HCT116 (cell line): ENCODE data around the gene ERMARD. TPM values are rescaled to one million over a fixed set of nuclear protein-coding genes. Genes with fewer than 3 reads are reported as not detected.

ENCODE experiments used
- ATAC-seq: fragments of 200-7000 bp; cut with Tn5 transposase; 2 replicates; pipeline ENCODE4 v1.9.1; 2020; ENCODE audit warnings: mild to moderate bottlenecking, moderate library complexity
- BruUV-seq: library from RNA; stranded (reverse); fragments of 400-500 nt; replicated peaks from 2 replicates; lab custom pipeline; 2021; lab: Mats Ljungman, UMichigan
- CTCF ChIA-PET: fragments of 300-600 bp; sonication (Branson Sonifier 250); formaldehyde crosslinking; loops from one replicate; lab custom pipeline; 2021; ENCODE audit warnings: antibody characterized with exemption; lab: Charles Lee
- POLR2A ChIA-PET: fragments of 300-600, 350-600 bp; sonication (Branson Sonifier 250); formaldehyde crosslinking; loops from one replicate; lab custom pipeline; 2021; ENCODE audit warnings: antibody characterized with exemption; lab: Charles Lee
- RAD21 ChIA-PET, 2 experiments: fragments of 300-600 bp; sonication (Branson Sonifier 250); formaldehyde crosslinking; loops; one replicate each; lab custom pipeline; 2023; ENCODE audit warnings: low total read pairs in 2 of 2; ENCODE audit not compliant: uncharacterized antibody in 2 of 2, unreplicated experiment in 2 of 2, low non-redundant PET in 1 of 2; lab: Charles Lee
- DNase-seq: peaks from one replicate; pipeline ENCODE4 v3.0.0-alpha.2; 2010; ENCODE audit warnings: low read depth, low spot score
- H2AFZ ChIP-seq: fragments of 200-600 bp; shearing (Covaris generic), sonication (generic); 2 replicates; pipeline ENCODE4 v1.6.1; 2017; ENCODE audit warnings: low read depth, mixed run types, mixed read lengths, antibody characterized with exemption, low read length; ENCODE audit not compliant: poor library complexity, severe bottlenecking
- H3K27ac ChIP-seq: 2 replicates; pipeline ENCODE4 v1.5.1; 2012; ENCODE audit warnings: low read depth, low read length
- H3K27me3 ChIP-seq: fragments of 200-600 bp; sonication (generic); 2 replicates; pipeline ENCODE4 v1.6.1; 2016; ENCODE audit warnings: mixed run types, low read length, mixed read lengths; ENCODE audit not compliant: insufficient read depth
- H3K36me3 ChIP-seq, 2 experiments: fragments of 200-500 bp in 1 of 2; fragments of 200-600 bp in 1 of 2; sonication (Bioruptor generic) in 1 of 2; sonication (generic) in 1 of 2; 2 replicates each; pipeline versions ENCODE4 v1.5.1 to v1.6.1; 2014 to 2016; ENCODE audit warnings: low read length in 2 of 2, inconsistent platforms in 1 of 2, mixed read lengths in 1 of 2, mixed run types in 1 of 2; ENCODE audit not compliant: insufficient read depth in 2 of 2, control insufficient read depth in 1 of 2
- H3K4me1 ChIP-seq, 2 experiments: fragments of 200-600 bp in 1 of 2; sonication (generic) in 1 of 2; 2 replicates each; pipeline versions ENCODE4 v1.5.1 to v1.6.1; 2012 to 2017; ENCODE audit warnings: low read length in 2 of 2, inconsistent platforms in 1 of 2, mild to moderate bottlenecking in 1 of 2, mixed read lengths in 1 of 2, mixed run types in 1 of 2, moderate library complexity in 1 of 2; ENCODE audit not compliant: insufficient read depth in 2 of 2, control insufficient read depth in 1 of 2
- H3K4me2 ChIP-seq: fragments of 200-600 bp; sonication (generic); 2 replicates; pipeline ENCODE4 v1.6.1; 2017; ENCODE audit warnings: mixed run types, low read length, mixed read lengths
- H3K4me3 ChIP-seq, 2 experiments: fragments of 200-600 bp in 1 of 2; sonication (generic) in 1 of 2; replicated peaks in 1 of 2; 2 replicates each; pipeline ENCODE4 v1.5.1; 2011 to 2016; ENCODE audit warnings: low read length in 2 of 2, control low read depth in 1 of 2, low read depth in 1 of 2, mild to moderate bottlenecking in 1 of 2, mixed read lengths in 1 of 2, mixed run types in 1 of 2
- H3K79me2 ChIP-seq: fragments of 200-600 bp; sonication (generic); 2 replicates; pipeline ENCODE4 v1.6.1; 2017; ENCODE audit warnings: mild to moderate bottlenecking, mixed run types, low read length, moderate library complexity, mixed read lengths; ENCODE audit not compliant: insufficient read depth
- H3K9ac ChIP-seq: fragments of 200-600 bp; sonication (generic); 2 replicates; pipeline ENCODE4 v1.6.1; 2016; ENCODE audit warnings: low read length, mixed read lengths
- H3K9me2 ChIP-seq: fragments of 200-600 bp; sonication (generic), shearing (Covaris generic); 2 replicates; pipeline ENCODE4 v1.6.1; 2017; ENCODE audit warnings: mixed run types, mild to moderate bottlenecking, moderate library complexity; ENCODE audit not compliant: insufficient read depth
- H3K9me3 ChIP-seq, 2 experiments: fragments of 200-500 bp in 1 of 2; fragments of 200-600 bp in 1 of 2; sonication (Bioruptor generic) in 1 of 2; sonication (generic) in 1 of 2; 2 replicates each; pipeline ENCODE4 v1.6.1; 2014 to 2017; ENCODE audit warnings: low read length in 2 of 2, mixed read lengths in 2 of 2, inconsistent platforms in 1 of 2, low read depth in 1 of 2, mild to moderate bottlenecking in 1 of 2, mixed run types in 1 of 2, moderate library complexity in 1 of 2; ENCODE audit not compliant: control insufficient read depth in 1 of 2, insufficient read depth in 1 of 2
- H4K20me1 ChIP-seq: fragments of 200-600 bp; sonication (generic), shearing (Covaris generic); 2 replicates; pipeline ENCODE4 v1.6.1; 2017; ENCODE audit warnings: mixed run types, mild to moderate bottlenecking, moderate library complexity; ENCODE audit not compliant: insufficient read depth
- ATF3 ChIP-seq: IDR thresholded peaks from 2 replicates; pipeline ENCODE4 v1.6.1; 2012
- CEBPB ChIP-seq: IDR thresholded peaks from 2 replicates; pipeline ENCODE4 v1.6.1; 2012; ENCODE audit warnings: low read depth
- EGR1 ChIP-seq: IDR thresholded peaks from 2 replicates; pipeline ENCODE4 v1.6.1; 2012; ENCODE audit warnings: low read depth
- FOSL1 ChIP-seq: IDR thresholded peaks from 2 replicates; pipeline ENCODE4 v1.6.1; 2012; ENCODE audit warnings: low read depth
- JUND ChIP-seq: IDR thresholded peaks from 2 replicates; pipeline ENCODE4 v1.6.1; 2012
- RAD21 ChIP-seq: IDR thresholded peaks from 2 replicates; pipeline ENCODE4 v1.6.1; 2012; ENCODE audit warnings: low read depth, mild to moderate bottlenecking
- REST ChIP-seq: IDR thresholded peaks from 2 replicates; pipeline ENCODE4 v1.6.1; 2012; ENCODE audit warnings: low read depth
- TCF7L2 ChIP-seq: IDR thresholded peaks from 2 replicates; pipeline ENCODE4 v1.7.0; 2011; ENCODE audit warnings: borderline replicate concordance, inconsistent platforms; ENCODE audit not compliant: insufficient read depth, insufficient read length; ENCODE audit errors: extremely low read depth
- YY1 ChIP-seq: IDR thresholded peaks from 2 replicates; pipeline ENCODE4 v1.6.1; 2011; ENCODE audit warnings: low read length, low read depth, moderate library complexity, mild to moderate bottlenecking; ENCODE audit not compliant: insufficient replicate concordance; ENCODE audit errors: extremely low read depth
- ZNF274 ChIP-seq: fragments of 200-500 bp; sonication (Bioruptor generic); IDR thresholded peaks from 2 replicates; pipeline ENCODE4 v1.6.1; 2014; ENCODE audit warnings: mild to moderate bottlenecking, low read depth, low read length, inconsistent platforms
- intact Hi-C: fragments of 100-400 bp; cut with micrococcal nuclease; formaldehyde crosslinking; loops from 2 replicates; pipeline ENCODE4 v1.10.0; 2022
- total RNA-seq: library from RNA; stranded (reverse); gene quantifications from one replicate; pipeline ENCODE4 v1.2.1, GENCODE V29; 2021; ENCODE audit not compliant: unreplicated experiment
- TF ChIP-seq, protein P1 (sequence below), 3 experiments: fragments of 200-600 bp in 1 of 3; sonication (generic) in 1 of 3; IDR thresholded peaks in 2 of 3; conservative IDR thresholded peaks in 1 of 3; 2 replicates each; pipeline ENCODE4 v1.5.1; 2012 to 2017; ENCODE audit warnings: low read depth in 2 of 3, low read length in 2 of 3, antibody characterized with exemption in 1 of 3, borderline replicate concordance in 1 of 3, control low read depth in 1 of 3, mild to moderate bottlenecking in 1 of 3, mixed read lengths in 1 of 3, mixed run types in 1 of 3, moderate library complexity in 1 of 3; ENCODE audit not compliant: insufficient read depth in 1 of 3

ERMARD gene
- total RNA-seq, 1 experiment from 2014 or later = 24.7 TPM

DNA sequence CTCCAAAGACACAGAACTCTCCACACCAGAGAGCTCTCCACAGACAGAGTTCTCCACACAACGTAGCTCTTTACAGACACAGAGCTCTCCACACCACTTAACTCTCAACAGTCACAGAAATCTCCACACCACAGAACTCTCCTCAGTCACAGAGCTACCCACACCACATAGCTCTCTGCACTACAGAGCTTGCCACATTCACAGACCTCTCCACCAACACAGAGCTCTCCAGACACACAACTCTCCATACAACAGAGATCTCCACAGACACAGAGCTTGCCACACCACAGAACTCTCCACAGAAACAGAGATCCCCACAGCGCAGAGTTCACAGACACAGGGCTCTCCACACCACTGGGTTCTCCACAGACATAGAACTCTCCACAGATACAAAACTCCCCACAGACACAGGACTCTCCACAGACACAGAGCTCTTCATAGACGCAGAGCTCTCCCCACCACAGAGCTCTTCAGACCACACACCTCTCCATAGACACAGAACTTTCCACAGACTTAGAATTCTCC, 52.5 kb downstream of the ERMARD start:
- intact Hi-C loops = no loop called here
- BruUV-seq = no TSS peak
- Histone ChIP-seq H3K36me3 (no peaks in the 10 kb centered on the region), H3K4me3 (no peak overlapping the region), H2AFZ (no peak overlapping the region), H3K4me2 (no peak overlapping the region), H3K9ac (no peak overlapping the region), H3K79me2 (no peaks in the 10 kb centered on the region), H3K4me1 (peaks cover 12 to 15% of the 10 kb centered on the region in 2 experiments), H3K9me3 (no peaks in the 10 kb centered on the region), H3K9me2 (no peaks in the 10 kb centered on the region), H4K20me1 (no peaks in the 10 kb centered on the region), H3K27ac (no peak overlapping the region), H3K27me3 (peaks cover 24% of the 10 kb centered on the region; the same call in 1 of the 2 replicates)
- no peak for TF ChIP-seq JUND
- TF ChIP-seq RAD21 = no peak
- TF ChIP-seq REST = no peak
- TF ChIP-seq YY1 = no peak
- no peak for TF ChIP-seq TCF7L2
- TF ChIP-seq ZNF274 = no peak
- no peak for TF ChIP-seq FOSL1
- TF ChIP-seq ATF3 = no peak
- TF ChIP-seq, protein P1, sequence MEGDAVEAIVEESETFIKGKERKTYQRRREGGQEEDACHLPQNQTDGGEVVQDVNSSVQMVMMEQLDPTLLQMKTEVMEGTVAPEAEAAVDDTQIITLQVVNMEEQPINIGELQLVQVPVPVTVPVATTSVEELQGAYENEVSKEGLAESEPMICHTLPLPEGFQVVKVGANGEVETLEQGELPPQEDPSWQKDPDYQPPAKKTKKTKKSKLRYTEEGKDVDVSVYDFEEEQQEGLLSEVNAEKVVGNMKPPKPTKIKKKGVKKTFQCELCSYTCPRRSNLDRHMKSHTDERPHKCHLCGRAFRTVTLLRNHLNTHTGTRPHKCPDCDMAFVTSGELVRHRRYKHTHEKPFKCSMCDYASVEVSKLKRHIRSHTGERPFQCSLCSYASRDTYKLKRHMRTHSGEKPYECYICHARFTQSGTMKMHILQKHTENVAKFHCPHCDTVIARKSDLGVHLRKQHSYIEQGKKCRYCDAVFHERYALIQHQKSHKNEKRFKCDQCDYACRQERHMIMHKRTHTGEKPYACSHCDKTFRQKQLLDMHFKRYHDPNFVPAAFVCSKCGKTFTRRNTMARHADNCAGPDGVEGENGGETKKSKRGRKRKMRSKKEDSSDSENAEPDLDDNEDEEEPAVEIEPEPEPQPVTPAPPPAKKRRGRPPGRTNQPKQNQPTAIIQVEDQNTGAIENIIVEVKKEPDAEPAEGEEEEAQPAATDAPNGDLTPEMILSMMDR (IDR thresholded peaks at IDR 0.05 in 2 of 3, conservative IDR thresholded peaks at IDR 0.05 in 1 of 3; ENCODE audit: borderline replicate concordance in 1 of 3, insufficient read depth in 1 of 3, low read depth in 2 of 3, low read length in 2 of 3) = no peak
- TF ChIP-seq CEBPB = no peak
- TF ChIP-seq EGR1 = no peak
- ChIA-PET POLR2A (no interaction called here), RAD21 (no interaction called here), CTCF (no interaction called here)
- DNase-seq = no peak
- no peak for ATAC-seq
